ENCODE measurements around the gene DEK.

DEK gene

GRCh38 chr6:18207438-18207837 lies 56.9 kb downstream of the DEK start (continued):
- TF ChIP-seq ARNTL (CRISPR knock-in tag; IDR thresholded peaks at IDR 0.05; ENCODE audit: borderline replicate concordance, low read depth) (no peak), ISL1 (CRISPR knock-in tag; IDR thresholded peaks at IDR 0.05) (no peak), CREB5 (CRISPR knock-in tag; IDR thresholded peaks at IDR 0.05; ENCODE audit: low read depth) (no peak), TOX (CRISPR knock-in tag; IDR thresholded peaks at IDR 0.05; ENCODE audit: borderline replicate concordance) (no peak), POU6F1 (CRISPR knock-in tag; IDR thresholded peaks at IDR 0.05; ENCODE audit: borderline replicate concordance, low read depth) (no peak), TCF4 (CRISPR knock-in tag; IDR thresholded peaks at IDR 0.05; ENCODE audit: borderline replicate concordance) (no peak), ZC3H10 (CRISPR knock-in tag; IDR thresholded peaks at IDR 0.05) (no peak), RARB (CRISPR knock-in tag; IDR thresholded peaks at IDR 0.05) (no peak), GLIS3 (CRISPR knock-in tag; IDR thresholded peaks at IDR 0.05) (no peak)

GRCh38 chr6:18206591-18206990 lies 57.7 kb downstream of the DEK start:
- no peak for ATAC-seq
- no peak for TF ChIP-seq PATZ1 (CRISPR knock-in tag; IDR thresholded peaks at IDR 0.05; ENCODE audit: borderline replicate concordance)
- TF ChIP-seq ZNF565 (CRISPR knock-in tag; conservative IDR thresholded peaks at IDR 0.05; ENCODE audit: low read depth) = no peak
- no peak for TF ChIP-seq CSRNP3 (CRISPR knock-in tag; IDR thresholded peaks at IDR 0.05)
- no peak for TF ChIP-seq GLIS3 (CRISPR knock-in tag; IDR thresholded peaks at IDR 0.05)
- no peak for TF ChIP-seq TCF4 (CRISPR knock-in tag; IDR thresholded peaks at IDR 0.05; ENCODE audit: borderline replicate concordance)
- TF ChIP-seq RARB (CRISPR knock-in tag; IDR thresholded peaks at IDR 0.05) = no peak
- TF ChIP-seq SNAI2 (CRISPR knock-in tag; IDR thresholded peaks at IDR 0.05) = no peak
- no peak for TF ChIP-seq CSDC2 (CRISPR knock-in tag; IDR thresholded peaks at IDR 0.05)
- no peak for TF ChIP-seq ARNTL (CRISPR knock-in tag; IDR thresholded peaks at IDR 0.05; ENCODE audit: borderline replicate concordance, low read depth)
- TF ChIP-seq ZFP3 (CRISPR knock-in tag; IDR thresholded peaks at IDR 0.05) = no peak
- TF ChIP-seq CREB5 (CRISPR knock-in tag; IDR thresholded peaks at IDR 0.05; ENCODE audit: low read depth) = no peak
- TF ChIP-seq ZNF8 (CRISPR knock-in tag; IDR thresholded peaks at IDR 0.05) = no peak
- TF ChIP-seq ZC3H10 (CRISPR knock-in tag; IDR thresholded peaks at IDR 0.05) = no peak
- TF ChIP-seq ZFP30 (CRISPR knock-in tag; IDR thresholded peaks at IDR 0.05) = no peak
- no peak for TF ChIP-seq BACH2 (CRISPR knock-in tag; IDR thresholded peaks at IDR 0.05; ENCODE audit: borderline replicate concordance)
- no peak for TF ChIP-seq POU6F1 (CRISPR knock-in tag; IDR thresholded peaks at IDR 0.05; ENCODE audit: borderline replicate concordance, low read depth)

- TF ChIP-seq TCF4 (CRISPR knock-in tag; IDR thresholded peaks at IDR 0.05; ENCODE audit: borderline replicate concordance) (no peak), ZNF565 (CRISPR knock-in tag; conservative IDR thresholded peaks at IDR 0.05; ENCODE audit: low read depth) (no peak), CREB5 (CRISPR knock-in tag; IDR thresholded peaks at IDR 0.05; ENCODE audit: low read depth) (no peak), ARNTL (CRISPR knock-in tag; IDR thresholded peaks at IDR 0.05; ENCODE audit: borderline replicate concordance, low read depth) (no peak), POU6F1 (CRISPR knock-in tag; IDR thresholded peaks at IDR 0.05; ENCODE audit: borderline replicate concordance, low read depth) (no peak), PPARA (CRISPR knock-in tag; IDR thresholded peaks at IDR 0.05; ENCODE audit: borderline replicate concordance) (no peak), RARB (CRISPR knock-in tag; IDR thresholded peaks at IDR 0.05) (no peak), ZNF70 (CRISPR knock-in tag; IDR thresholded peaks at IDR 0.05) (no peak), ZNF8 (CRISPR knock-in tag; IDR thresholded peaks at IDR 0.05) (no peak), ZC3H10 (CRISPR knock-in tag; IDR thresholded peaks at IDR 0.05) (no peak), BACH2 (CRISPR knock-in tag; IDR thresholded peaks at IDR 0.05; ENCODE audit: borderline replicate concordance) (no peak), ZFP30 (CRISPR knock-in tag; IDR thresholded peaks at IDR 0.05) (no peak), TOX (CRISPR knock-in tag; IDR thresholded peaks at IDR 0.05; ENCODE audit: borderline replicate concordance) (no peak)
- no peak for ATAC-seq
Observed at GRCh38 chr6:18204691-18205090, 59.6 kb downstream of the DEK start.

Data from SK-N-SH treated with all-trans-retinoic acid at 6 μM for 48 hours (cell line).